Activated CD8-positive, alpha-beta memory T cell treated with anti-CD3 and anti-CD28 coated beads, Interleukin-2, amount 50 U/mL, for 1 hour (primary cell): ENCODE measurements around the gene PDLIM3.
"Not testable (repeated sequence)": the region's sequence is repeated elsewhere in the genome, so short reads cannot be mapped to it uniquely, and the experiment has no call there.

ENCODE experiments used
- DNase-seq: peaks from one replicate; pipeline ENCODE4 v3.0.0-alpha.2; 2020; ENCODE audit errors: extremely low read depth

The PDLIM3 gene

GRCh38 chr4:185534866-185535611, at the start of gene PDLIM3:
Gene PDLIM3 (minus strand): TSS chr4:185535507. CDS start chr4:185535434, 73 bp downstream.
- no peak for DNase-seq

- DNase-seq, result no peak
Measured at GRCh38 chr4:185583813-185584212, 48.5 kb upstream of the PDLIM3 start.

GRCh38 chr4:185582651-185583400, 47.5 kb upstream of the PDLIM3 start:
- DNase-seq, result no peak

GRCh38 chr4:185580699-185581098, 45.4 kb upstream of the PDLIM3 start:
- no peak for DNase-seq

- DNase-seq, result no peak
Measured at GRCh38 chr4:185578284-185578683, 43.0 kb upstream of the PDLIM3 start.

- DNase-seq, result no peak
Measured at GRCh38 chr4:185576962-185577950, 41.9 kb upstream of the PDLIM3 start.

- no peak for DNase-seq
Measured at GRCh38 chr4:185576314-185576961, 41.1 kb upstream of the PDLIM3 start.

- DNase-seq, result no peak
Measured at GRCh38 chr4:185573651-185574199, 38.4 kb upstream of the PDLIM3 start.

- no peak for DNase-seq
Measured at GRCh38 chr4:185570727-185571126, 35.4 kb upstream of the PDLIM3 start.

GRCh38 chr4:185567381-185568376, 32.4 kb upstream of the PDLIM3 start:
- no peak for DNase-seq

GRCh38 chr4:185566972-185567371, 31.7 kb upstream of the PDLIM3 start:
- DNase-seq, result no peak

- DNase-seq, result no peak
Measured at GRCh38 chr4:185566425-185566824, 31.1 kb upstream of the PDLIM3 start.

GRCh38 chr4:185565696-185566095, 30.4 kb upstream of the PDLIM3 start:
- DNase-seq, result no peak

GRCh38 chr4:185564349-185564748, 29.0 kb upstream of the PDLIM3 start:
- no peak for DNase-seq

- no peak for DNase-seq
Measured at GRCh38 chr4:185562531-185562930, 27.2 kb upstream of the PDLIM3 start.

- DNase-seq, result no peak
Measured at GRCh38 chr4:185560316-185560715, 25.0 kb upstream of the PDLIM3 start.

- no peak for DNase-seq
Measured at GRCh38 chr4:185559915-185560281, 24.6 kb upstream of the PDLIM3 start.

GRCh38 chr4:185559251-185559914, 24.1 kb upstream of the PDLIM3 start:
- not testable (repeated sequence) for DNase-seq

- no peak for DNase-seq
Measured at GRCh38 chr4:185554365-185555126, 19.2 kb upstream of the PDLIM3 start.
